Loucy (cell line): Measurements from ENCODE around the gene RUSF1.

ENCODE experiments used
- EZH2phosphoT487 ChIP-seq: fragments of 200-600 bp; IDR thresholded peaks from 2 replicates; pipeline ENCODE4 v1.6.1; 2018; ENCODE audit warnings: antibody characterized with exemption, mild to moderate bottlenecking, moderate library complexity, borderline replicate concordance
- TF ChIP-seq, protein P1 (sequence below): fragments of 200-600 bp; sonication (generic); conservative IDR thresholded peaks from 2 replicates; pipeline ENCODE4 v1.5.1; 2014; ENCODE audit warnings: mild to moderate bottlenecking, antibody characterized with exemption, low read length

GRCh38 chr16:31456988-31457360 lies 51.2 kb downstream of the RUSF1 start:
- TF ChIP-seq, protein P1, sequence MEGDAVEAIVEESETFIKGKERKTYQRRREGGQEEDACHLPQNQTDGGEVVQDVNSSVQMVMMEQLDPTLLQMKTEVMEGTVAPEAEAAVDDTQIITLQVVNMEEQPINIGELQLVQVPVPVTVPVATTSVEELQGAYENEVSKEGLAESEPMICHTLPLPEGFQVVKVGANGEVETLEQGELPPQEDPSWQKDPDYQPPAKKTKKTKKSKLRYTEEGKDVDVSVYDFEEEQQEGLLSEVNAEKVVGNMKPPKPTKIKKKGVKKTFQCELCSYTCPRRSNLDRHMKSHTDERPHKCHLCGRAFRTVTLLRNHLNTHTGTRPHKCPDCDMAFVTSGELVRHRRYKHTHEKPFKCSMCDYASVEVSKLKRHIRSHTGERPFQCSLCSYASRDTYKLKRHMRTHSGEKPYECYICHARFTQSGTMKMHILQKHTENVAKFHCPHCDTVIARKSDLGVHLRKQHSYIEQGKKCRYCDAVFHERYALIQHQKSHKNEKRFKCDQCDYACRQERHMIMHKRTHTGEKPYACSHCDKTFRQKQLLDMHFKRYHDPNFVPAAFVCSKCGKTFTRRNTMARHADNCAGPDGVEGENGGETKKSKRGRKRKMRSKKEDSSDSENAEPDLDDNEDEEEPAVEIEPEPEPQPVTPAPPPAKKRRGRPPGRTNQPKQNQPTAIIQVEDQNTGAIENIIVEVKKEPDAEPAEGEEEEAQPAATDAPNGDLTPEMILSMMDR, result no peak
- TF ChIP-seq EZH2phosphoT487, result no peak
